WTC11 (cell line): ENCODE measurements around the gene CATSPERZ. TPM values are rescaled to one million over a fixed set of nuclear protein-coding genes. Genes with fewer than 3 reads are reported as not detected.
A peak's percentile ranks its signal among the peaks of the same experiment; 100 is the strongest.

ENCODE experiments used
- ATAC-seq: fragments of 200-7000 bp; cut with Tn5 transposase; 2 replicates; pipeline ENCODE4 v1.10.0; 2021; ENCODE audit warnings: mild to moderate bottlenecking, moderate library complexity
- CTCF ChIA-PET: fragments of 300-600 bp; sonication (Branson Sonifier 250); formaldehyde crosslinking; loops from one replicate; lab custom pipeline; 2021; ENCODE audit warnings: antibody characterized with exemption; lab: Charles Lee
- POLR2A ChIA-PET: fragments of 350-600 bp; sonication (Branson Sonifier 250); formaldehyde crosslinking; loops from one replicate; lab custom pipeline; 2021; ENCODE audit warnings: antibody characterized with exemption; lab: Charles Lee
- DNase-seq: peaks from one replicate; pipeline ENCODE4 v3.0.0; 2021; ENCODE audit warnings: low spot score
- H3K27ac Mint-ChIP-seq: 2 replicates; pipeline ENCODE4 v1.8.0; 2021; ENCODE audit warnings: mixed read lengths
- H3K27me3 Mint-ChIP-seq: 2 replicates; pipeline ENCODE4 v1.8.0; 2021; ENCODE audit warnings: low read depth, mild to moderate bottlenecking, moderate library complexity, mixed read lengths
- H3K36me3 Mint-ChIP-seq: 2 replicates; pipeline ENCODE4 v1.8.0; 2021; ENCODE audit warnings: mixed read lengths
- H3K4me1 Mint-ChIP-seq: 2 replicates; pipeline ENCODE4 v1.8.0; 2022; ENCODE audit warnings: mixed read lengths
- H3K4me3 Mint-ChIP-seq: 2 replicates; pipeline ENCODE4 v1.8.0; 2021; ENCODE audit warnings: mild to moderate bottlenecking, moderate library complexity, mixed read lengths
- H3K9me3 Mint-ChIP-seq: 2 replicates; pipeline ENCODE4 v1.8.0; 2021; ENCODE audit warnings: mixed read lengths
- AR ChIP-seq: fragments of 250-450 bp; sonication (Bioruptor Pico); IDR thresholded peaks from 2 replicates; pipeline ENCODE4 v1.9.0; 2021; ENCODE audit warnings: mild to moderate bottlenecking
- ATF6 ChIP-seq: sonication (generic); formaldehyde crosslinking; IDR thresholded peaks from 2 replicates; pipeline ENCODE4 v1.8.1; 2023; ENCODE audit warnings: mild to moderate bottlenecking, missing genetic modification reagents
- CREM ChIP-seq: sonication (generic); formaldehyde crosslinking; IDR thresholded peaks from 2 replicates; pipeline ENCODE4 v1.8.1; 2022; ENCODE audit warnings: mild to moderate bottlenecking, missing genetic modification reagents, moderate library complexity
- ELF4 ChIP-seq: sonication (generic); formaldehyde crosslinking; IDR thresholded peaks from 2 replicates; pipeline ENCODE4 v1.8.1; 2022; ENCODE audit warnings: low read depth, mild to moderate bottlenecking, moderate library complexity, missing genetic modification reagents
- ETV6 ChIP-seq: sonication (generic); formaldehyde crosslinking; IDR thresholded peaks from 2 replicates; pipeline ENCODE4 v1.8.1; 2022; ENCODE audit warnings: mild to moderate bottlenecking, missing genetic modification reagents
- FOXK1 ChIP-seq: sonication (generic); formaldehyde crosslinking; IDR thresholded peaks from 2 replicates; pipeline ENCODE4 v1.8.0; 2022; ENCODE audit warnings: mild to moderate bottlenecking, moderate library complexity, missing genetic modification reagents
- HMGXB4 ChIP-seq: sonication (generic); formaldehyde crosslinking; IDR thresholded peaks from 2 replicates; pipeline ENCODE4 v1.8.1; 2023; ENCODE audit warnings: mild to moderate bottlenecking, moderate library complexity, missing genetic modification reagents
- IRF2 ChIP-seq: sonication (generic); formaldehyde crosslinking; IDR thresholded peaks from 2 replicates; pipeline ENCODE4 v1.8.0; 2022; ENCODE audit warnings: low read depth, missing genetic modification reagents, borderline replicate concordance
- JUN ChIP-seq: sonication (generic); formaldehyde crosslinking; IDR thresholded peaks from 2 replicates; pipeline ENCODE4 v1.8.0; 2023; ENCODE audit warnings: mild to moderate bottlenecking, missing genetic modification reagents
- RELA ChIP-seq: sonication (generic); formaldehyde crosslinking; IDR thresholded peaks from 2 replicates; pipeline ENCODE4 v1.8.1; 2022; ENCODE audit warnings: missing genetic modification reagents, mild to moderate bottlenecking, borderline replicate concordance
- SMAD4 ChIP-seq: sonication (generic); formaldehyde crosslinking; IDR thresholded peaks from 2 replicates; pipeline ENCODE4 v1.8.0; 2022; ENCODE audit warnings: mild to moderate bottlenecking, missing genetic modification reagents
- ZNF121 ChIP-seq: sonication (generic); formaldehyde crosslinking; IDR thresholded peaks from 2 replicates; pipeline ENCODE4 v1.8.0; 2023; ENCODE audit warnings: missing genetic modification reagents
- ZNF281 ChIP-seq: sonication (generic); formaldehyde crosslinking; IDR thresholded peaks from 2 replicates; pipeline ENCODE4 v1.8.0; 2023; ENCODE audit warnings: mild to moderate bottlenecking, missing genetic modification reagents
- ZNF317 ChIP-seq: sonication (generic); formaldehyde crosslinking; IDR thresholded peaks from 2 replicates; pipeline ENCODE4 v1.8.1; 2023; ENCODE audit warnings: low read depth, mild to moderate bottlenecking, moderate library complexity, missing genetic modification reagents, borderline replicate concordance
- total RNA-seq: library from RNA; stranded (reverse); gene quantifications from 3 replicates; pipeline ENCODE4 v1.2.3, GENCODE V29; 2021
- TF ChIP-seq, protein P1 (sequence below): sonication (generic); formaldehyde crosslinking; IDR thresholded peaks from 2 replicates; pipeline ENCODE4 v1.8.1; 2023; ENCODE audit warnings: mild to moderate bottlenecking, missing genetic modification reagents

The CATSPERZ gene
- total RNA-seq, 1 experiment from 2014 or later: 2.5 TPM

DNA sequence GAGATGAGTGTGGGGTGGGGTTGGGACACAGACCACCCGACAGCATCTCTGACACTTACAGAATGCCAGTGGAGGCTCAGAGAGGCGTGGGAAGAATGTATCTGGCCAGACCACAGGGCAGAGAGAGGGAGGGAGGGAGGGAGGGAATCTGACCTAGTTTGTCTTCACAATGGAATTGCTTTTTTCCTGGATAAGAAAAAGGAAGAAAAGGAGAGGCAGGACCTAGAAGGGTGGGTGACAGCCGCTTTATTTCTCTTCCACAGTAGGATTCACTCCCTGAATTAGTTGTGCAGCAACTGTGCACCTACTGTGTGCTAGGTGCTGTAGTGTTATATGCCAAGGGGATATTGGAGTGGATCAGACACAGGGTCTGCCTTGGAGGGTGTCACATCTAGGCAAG lies 5.4 kb upstream of the CATSPERZ start (continued):
- no peak for TF ChIP-seq ETV6 (CRISPR knock-in tag)
- no peak for TF ChIP-seq ATF6 (CRISPR knock-in tag)

DNA sequence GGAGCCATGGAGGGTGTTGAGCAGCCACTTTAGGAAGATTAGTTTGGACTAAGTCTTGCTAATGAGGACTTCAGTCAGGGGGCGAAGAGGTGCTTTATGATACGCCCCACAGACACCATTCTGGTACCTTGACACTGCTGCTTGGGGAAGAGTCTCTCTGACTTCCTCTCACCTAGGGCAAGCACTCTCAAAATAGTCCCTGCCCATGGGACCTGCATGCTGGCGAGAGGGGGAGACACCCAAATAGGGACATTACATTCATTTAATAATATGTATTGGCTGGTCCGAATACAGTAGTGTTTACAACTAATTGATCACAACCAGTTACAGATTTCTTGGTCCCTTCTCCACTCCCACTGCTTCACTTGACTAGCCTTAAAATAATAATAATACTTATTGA lies 4.4 kb upstream of the CATSPERZ start:
- Mint-ChIP-seq H3K36me3 (no peaks in the 10 kb centered on the region), H3K4me3 (no peak overlapping the region), H3K27me3 (peaks cover 93% of the 10 kb centered on the region), H3K4me1 (peaks cover 14% of the 10 kb centered on the region), H3K27ac (no peak overlapping the region), H3K9me3 (no peaks in the 10 kb centered on the region)
- DNase-seq (no peak), ATAC-seq (no peak)
- TF ChIP-seq HMGXB4 (CRISPR knock-in tag): no peak
- CTCF ChIA-PET: interaction anchor here (0.8 to 1.1 kb wide), 3 partner anchors 9 to 22 kb away, joined by 3 to 5 read pairs (median 3); partner anchors contain the start of gene TRMT112
- POLR2A ChIA-PET: interaction anchor here (0.7 kb wide), 1 partner anchor 493 kb away, joined by 3 read pairs; no protein-coding TSS in a partner anchor

DNA sequence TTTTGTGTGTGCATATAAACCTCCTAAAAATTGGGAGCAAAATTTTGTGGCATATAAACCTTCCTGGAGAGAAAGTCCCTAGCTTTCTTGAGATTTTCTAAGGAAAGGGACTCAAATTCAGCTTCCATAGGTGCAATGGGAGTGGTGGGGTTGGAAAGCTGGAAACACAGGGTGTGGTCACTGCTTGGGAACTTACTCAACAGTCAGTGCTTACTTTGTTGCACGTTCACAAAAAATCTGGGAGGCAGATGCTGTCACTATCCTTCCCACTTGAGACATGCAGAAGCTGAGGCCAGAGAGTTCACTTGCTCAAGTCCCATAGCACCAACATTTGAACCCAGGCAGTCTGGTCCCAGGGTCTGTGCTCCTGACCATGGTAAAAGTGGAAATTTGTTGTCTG lies 3.9 kb upstream of the CATSPERZ start:
- no peak overlapping the region for H3K4me3 Mint-ChIP-seq
- ChIA-PET POLR2A (no interaction called here), CTCF (interaction anchor here (1.1 to 1.9 kb wide), 4 partner anchors 8 to 45 kb away, joined by 3 to 5 read pairs (median 4); partner anchors contain the start of gene TRMT112)
- peaks cover 93% of the 10 kb centered on the region for H3K27me3 Mint-ChIP-seq
- DNase-seq: no peak
- TF ChIP-seq ZNF121 (no peak), JUN (CRISPR knock-in tag) (no peak), CREM (no peak), FOXK1 (CRISPR knock-in tag) (no peak)
- H3K4me1 Mint-ChIP-seq: peaks cover 12% of the 10 kb centered on the region
- no peak overlapping the region for H3K27ac Mint-ChIP-seq
- H3K9me3 Mint-ChIP-seq: no peaks in the 10 kb centered on the region
- no peak for ATAC-seq
- no peaks in the 10 kb centered on the region for H3K36me3 Mint-ChIP-seq

DNA sequence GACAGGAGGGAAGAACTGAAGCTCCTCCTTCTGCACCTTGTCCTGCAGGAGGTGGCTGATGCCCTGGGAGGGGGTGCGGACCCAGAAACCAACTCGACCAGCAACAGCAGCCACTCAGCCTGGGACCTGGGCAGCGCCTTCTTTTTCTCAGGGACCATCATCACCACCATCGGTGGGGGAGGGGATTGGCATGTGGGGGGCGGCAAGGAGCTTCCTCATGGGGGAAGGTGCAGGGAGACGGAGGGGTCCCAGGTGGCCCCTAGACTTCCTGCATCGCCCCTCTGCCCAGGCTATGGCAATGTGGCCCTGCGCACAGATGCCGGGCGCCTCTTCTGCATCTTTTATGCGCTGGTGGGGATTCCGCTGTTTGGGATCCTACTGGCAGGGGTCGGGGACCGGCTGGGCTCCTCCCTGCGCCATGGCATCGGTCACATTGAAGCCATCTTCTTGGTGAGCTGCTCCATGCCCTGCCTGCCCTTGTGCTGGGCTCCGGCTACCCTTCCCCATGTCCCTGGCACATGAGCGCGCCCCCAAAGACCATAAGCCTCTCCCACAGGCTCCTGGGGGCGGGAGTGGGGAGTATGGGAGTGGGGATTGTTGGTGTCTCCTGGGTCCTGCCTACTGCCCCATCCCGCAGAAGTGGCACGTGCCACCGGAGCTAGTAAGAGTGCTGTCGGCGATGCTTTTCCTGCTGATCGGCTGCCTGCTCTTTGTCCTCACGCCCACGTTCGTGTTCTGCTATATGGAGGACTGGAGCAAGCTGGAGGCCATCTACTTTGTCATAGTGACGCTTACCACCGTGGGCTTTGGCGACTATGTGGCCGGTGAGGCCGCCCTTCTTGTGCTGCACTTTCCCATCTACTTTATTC lies 3.1 kb upstream of the CATSPERZ start:
- peaks cover 12% of the 10 kb centered on the region for H3K4me1 Mint-ChIP-seq
- peaks cover 100% of the 10 kb centered on the region for H3K27me3 Mint-ChIP-seq
- CTCF ChIA-PET: interaction anchor here (0.6 to 1.9 kb wide), 6 partner anchors 7 to 281 kb away, joined by 3 to 5 read pairs (median 4); partner anchors contain the start of gene TRMT112
- H3K27ac Mint-ChIP-seq: no peak overlapping the region
- ATAC-seq: no peak
- POLR2A ChIA-PET: no interaction called here
- peak overlapping the region; percentile 5; the same call in 1 of the 2 replicates for H3K4me3 Mint-ChIP-seq
- no peaks in the 10 kb centered on the region for H3K36me3 Mint-ChIP-seq
- no peak for DNase-seq
- no peaks in the 10 kb centered on the region for H3K9me3 Mint-ChIP-seq
- TF ChIP-seq ZNF317 (CRISPR knock-in tag) (no peak), HMGXB4 (CRISPR knock-in tag) (no peak), ELF4 (CRISPR knock-in tag) (no peak), SMAD4 (CRISPR knock-in tag) (no peak), RELA (CRISPR knock-in tag) (no peak), ETV6 (CRISPR knock-in tag) (no peak), IRF2 (CRISPR knock-in tag) (no peak), ZNF281 (CRISPR knock-in tag) (no peak), AR (CRISPR knock-in tag) (no peak)
- TF ChIP-seq, protein P1, sequence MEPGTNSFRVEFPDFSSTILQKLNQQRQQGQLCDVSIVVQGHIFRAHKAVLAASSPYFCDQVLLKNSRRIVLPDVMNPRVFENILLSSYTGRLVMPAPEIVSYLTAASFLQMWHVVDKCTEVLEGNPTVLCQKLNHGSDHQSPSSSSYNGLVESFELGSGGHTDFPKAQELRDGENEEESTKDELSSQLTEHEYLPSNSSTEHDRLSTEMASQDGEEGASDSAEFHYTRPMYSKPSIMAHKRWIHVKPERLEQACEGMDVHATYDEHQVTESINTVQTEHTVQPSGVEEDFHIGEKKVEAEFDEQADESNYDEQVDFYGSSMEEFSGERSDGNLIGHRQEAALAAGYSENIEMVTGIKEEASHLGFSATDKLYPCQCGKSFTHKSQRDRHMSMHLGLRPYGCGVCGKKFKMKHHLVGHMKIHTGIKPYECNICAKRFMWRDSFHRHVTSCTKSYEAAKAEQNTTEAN: no peak
